CD4-positive, alpha-beta T cell treated with Interleukin-6 at 100 ng/mL for 8 hours (primary cell): ENCODE data around the gene SCD5.

Experiments used
- DNase-seq: peaks from one replicate; pipeline ENCODE4 v3.0.0-alpha.2; 2020; ENCODE audit warnings: mixed read lengths, low spot score

Gene SCD5

GRCh38 chr4:82691431-82691830 is 107.2 kb downstream of the SCD5 start:
- DNase-seq: no peak

- DNase-seq: no peak
These were observed 110.4 kb downstream of the SCD5 start for GRCh38 chr4:82688091-82688795.

GRCh38 chr4:82687531-82687930 is 111.1 kb downstream of the SCD5 start:
- no peak for DNase-seq

GRCh38 chr4:82681754-82682153 is 116.8 kb downstream of the SCD5 start:
- DNase-seq: no peak

- DNase-seq: no peak
These were observed 117.8 kb downstream of the SCD5 start for GRCh38 chr4:82680834-82681233.

- no peak for DNase-seq
These were observed 119.1 kb downstream of the SCD5 start for GRCh38 chr4:82679531-82679930.

GRCh38 chr4:82678051-82678450 is 120.5 kb downstream of the SCD5 start:
- DNase-seq: no peak

- no peak for DNase-seq
These were observed 121.3 kb downstream of the SCD5 start for GRCh38 chr4:82677327-82677726.

GRCh38 chr4:82667761-82668480 is 130.7 kb downstream of the SCD5 start:
- no peak for DNase-seq

- DNase-seq: no peak
These were observed 131.5 kb downstream of the SCD5 start for GRCh38 chr4:82666970-82667665.

- DNase-seq: no peak
These were observed 137.2 kb downstream of the SCD5 start for GRCh38 chr4:82661181-82661992.

GRCh38 chr4:82652062-82652461 is 146.5 kb downstream of the SCD5 start:
- no peak for DNase-seq

- DNase-seq: no peak
These were observed 147.7 kb downstream of the SCD5 start for GRCh38 chr4:82650868-82651267.

- DNase-seq: no peak
These were observed 150.2 kb downstream of the SCD5 start for GRCh38 chr4:82648356-82648755.

GRCh38 chr4:82645936-82646565 is 152.5 kb downstream of the SCD5 start:
- DNase-seq: no peak

- DNase-seq: no peak
These were observed 153.9 kb downstream of the SCD5 start for GRCh38 chr4:82644734-82645126.

GRCh38 chr4:82643994-82644733 is 154.4 kb downstream of the SCD5 start:
- no peak for DNase-seq

GRCh38 chr4:82642331-82642730 is 156.3 kb downstream of the SCD5 start:
- no peak for DNase-seq

GRCh38 chr4:82640540-82640939 is 158.1 kb downstream of the SCD5 start:
- no peak for DNase-seq

GRCh38 chr4:82639971-82640370 is 158.6 kb downstream of the SCD5 start:
- DNase-seq: no peak

GRCh38 chr4:82638479-82638878 is 160.1 kb downstream of the SCD5 start:
- DNase-seq: no peak
